Neural progenitor cell (in vitro differentiated cells): ENCODE data around the gene DDN. TPM values are rescaled to one million over a fixed set of nuclear protein-coding genes. Genes with fewer than 3 reads are reported as not detected.

Source experiments
- DNase-seq: peaks from one replicate; pipeline ENCODE4 v3.0.0-alpha.2; 2016; ENCODE audit warnings: low spot score
- H2AFZ ChIP-seq: fragments of 200-600 bp; sonication (generic); replicated peaks from 2 replicates; pipeline ENCODE4 v1.6.1; 2016; ENCODE audit warnings: antibody characterized with exemption
- H3F3A ChIP-seq: fragments of 200-600 bp; sonication (generic); 2 replicates; pipeline ENCODE4 v1.6.1; 2016; ENCODE audit warnings: antibody characterized with exemption, low read depth
- H3K27ac ChIP-seq: fragments of 200-600 bp; sonication (generic); 2 replicates; pipeline ENCODE4 v1.5.1; 2016; ENCODE audit warnings: mild to moderate bottlenecking
- H3K27me3 ChIP-seq: fragments of 200-600 bp; sonication (generic); 2 replicates; pipeline ENCODE4 v1.6.1; 2016; ENCODE audit warnings: mild to moderate bottlenecking, moderate library complexity
- H3K36me3 ChIP-seq: fragments of 200-600 bp; sonication (generic); 2 replicates; pipeline ENCODE4 v1.5.1; 2016
- H3K4me1 ChIP-seq: fragments of 200-600 bp; sonication (generic); 2 replicates; pipeline ENCODE4 v1.6.1; 2016; ENCODE audit warnings: mixed run types
- H3K4me2 ChIP-seq: fragments of 200-600 bp; sonication (generic); 2 replicates; pipeline ENCODE4 v1.6.1; 2016
- H3K4me3 ChIP-seq: fragments of 200-600 bp; sonication (generic); 2 replicates; pipeline ENCODE4 v1.5.1; 2016
- H3K79me2 ChIP-seq: fragments of 200-600 bp; sonication (generic); 2 replicates; pipeline ENCODE4 v1.6.1; 2016; ENCODE audit warnings: low read depth
- H3K9ac ChIP-seq: fragments of 200-600 bp; sonication (generic); 2 replicates; pipeline ENCODE4 v1.6.1; 2016
- H3K9me3 ChIP-seq: fragments of 200-600 bp; sonication (generic); 2 replicates; pipeline ENCODE4 v1.5.1; 2016; ENCODE audit warnings: low read depth
- H4K20me1 ChIP-seq: fragments of 200-600 bp; sonication (generic); 2 replicates; pipeline ENCODE4 v1.6.1; 2016; ENCODE audit warnings: low read depth
- H3K27ac Mint-ChIP-seq: 3 replicates; pipeline ENCODE4 v1.8.0; 2021; ENCODE audit warnings: mixed read lengths
- H3K27me3 Mint-ChIP-seq: 2 replicates; pipeline ENCODE4 v1.8.0; 2022; ENCODE audit warnings: low read depth, mild to moderate bottlenecking, inconsistent platforms, moderate library complexity, mixed read lengths; ENCODE audit not compliant: insufficient read depth
- H3K36me3 Mint-ChIP-seq: 3 replicates; pipeline ENCODE4 v1.8.0; 2021; ENCODE audit warnings: mixed read lengths
- H3K4me1 Mint-ChIP-seq: 3 replicates; pipeline ENCODE4 v1.8.0; 2021; ENCODE audit warnings: mixed read lengths
- H3K4me3 Mint-ChIP-seq: 3 replicates; pipeline ENCODE4 v1.8.0; 2021; ENCODE audit warnings: mild to moderate bottlenecking, moderate library complexity, mixed read lengths
- H3K9me3 Mint-ChIP-seq: 3 replicates; pipeline ENCODE4 v1.8.0; 2020; ENCODE audit warnings: mixed read lengths
- CTCF ChIP-seq: fragments of 200-600 bp; sonication (generic); IDR thresholded peaks from 2 replicates; pipeline ENCODE4 v1.5.1; 2017; ENCODE audit warnings: antibody characterized with exemption, mild to moderate bottlenecking
- EZH2 ChIP-seq: fragments of 200-600 bp; sonication (generic); IDR thresholded peaks from 2 replicates; pipeline ENCODE4 v1.6.1; 2017; ENCODE audit warnings: antibody characterized with exemption, mild to moderate bottlenecking, moderate library complexity
- EZH2phosphoT487 ChIP-seq: fragments of 200-600 bp; sonication (generic); IDR thresholded peaks from 2 replicates; pipeline ENCODE4 v1.6.1; 2017; ENCODE audit warnings: antibody characterized with exemption
- total RNA-seq: library from RNA; depleted of rRNA; stranded (reverse); fragments of >200 nt; gene quantifications from 2 replicates; pipeline ENCODE4 v1.2.3, GENCODE V29; 2015; ENCODE audit warnings: low replicate concordance

Gene DDN
- total RNA-seq, 1 donor from 2014 or later = not detected

DNA sequence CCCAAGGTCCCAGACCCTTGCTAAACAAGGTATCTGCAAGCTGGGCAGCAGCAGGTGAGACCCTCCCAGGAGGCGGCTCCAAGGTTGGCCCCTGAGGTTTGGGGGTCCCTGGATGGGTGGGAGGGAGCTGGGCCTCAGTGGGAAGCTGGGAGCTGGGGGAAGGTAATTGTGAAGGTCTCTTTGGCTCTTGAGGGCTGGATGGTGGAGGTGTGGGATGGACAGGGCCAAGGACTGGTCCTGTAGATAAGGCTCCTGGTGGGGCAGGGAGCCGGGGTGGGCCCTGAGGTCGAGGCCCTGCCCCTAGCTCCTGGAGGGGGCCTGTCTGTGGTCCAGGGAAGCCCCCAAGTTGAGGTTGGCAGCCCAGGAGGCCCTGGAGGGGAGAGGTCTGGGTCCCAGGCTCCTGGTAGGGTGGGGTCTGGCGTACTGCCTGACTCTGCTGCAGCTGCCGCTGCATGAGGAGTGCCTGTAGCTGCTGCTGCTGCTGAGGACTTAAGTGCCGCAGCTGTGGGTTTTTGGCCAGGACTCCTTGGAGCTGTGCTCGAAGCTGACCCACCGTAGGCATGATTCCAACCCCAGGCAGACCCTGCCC lies 32.5 kb upstream of the DDN start:
- Mint-ChIP-seq H3K36me3 (peaks cover 33% of the 10 kb centered on the region), H3K4me3 (no peak overlapping the region), H3K9me3 (no peaks in the 10 kb centered on the region), H3K27ac (no peak overlapping the region), H3K4me1 (no peaks in the 10 kb centered on the region), H3K27me3 (peaks cover 5% of the 10 kb centered on the region)
- Histone ChIP-seq H3K9me3 (no peaks in the 10 kb centered on the region), H3K27ac (no peak overlapping the region), H3K4me1 (no peaks in the 10 kb centered on the region), H3K36me3 (no peaks in the 10 kb centered on the region), H2AFZ (no peak overlapping the region), H3K4me2 (no peak overlapping the region), H4K20me1 (peaks cover 26% of the 10 kb centered on the region), H3K4me3 (no peak overlapping the region), H3K27me3 (no peaks in the 10 kb centered on the region), H3F3A (no peaks in the 10 kb centered on the region), H3K9ac (no peak overlapping the region), H3K79me2 (no peaks in the 10 kb centered on the region)
- DNase-seq = no peak
- no peak for TF ChIP-seq EZH2
- no peak for TF ChIP-seq CTCF
- TF ChIP-seq EZH2phosphoT487 = no peak

DNA sequence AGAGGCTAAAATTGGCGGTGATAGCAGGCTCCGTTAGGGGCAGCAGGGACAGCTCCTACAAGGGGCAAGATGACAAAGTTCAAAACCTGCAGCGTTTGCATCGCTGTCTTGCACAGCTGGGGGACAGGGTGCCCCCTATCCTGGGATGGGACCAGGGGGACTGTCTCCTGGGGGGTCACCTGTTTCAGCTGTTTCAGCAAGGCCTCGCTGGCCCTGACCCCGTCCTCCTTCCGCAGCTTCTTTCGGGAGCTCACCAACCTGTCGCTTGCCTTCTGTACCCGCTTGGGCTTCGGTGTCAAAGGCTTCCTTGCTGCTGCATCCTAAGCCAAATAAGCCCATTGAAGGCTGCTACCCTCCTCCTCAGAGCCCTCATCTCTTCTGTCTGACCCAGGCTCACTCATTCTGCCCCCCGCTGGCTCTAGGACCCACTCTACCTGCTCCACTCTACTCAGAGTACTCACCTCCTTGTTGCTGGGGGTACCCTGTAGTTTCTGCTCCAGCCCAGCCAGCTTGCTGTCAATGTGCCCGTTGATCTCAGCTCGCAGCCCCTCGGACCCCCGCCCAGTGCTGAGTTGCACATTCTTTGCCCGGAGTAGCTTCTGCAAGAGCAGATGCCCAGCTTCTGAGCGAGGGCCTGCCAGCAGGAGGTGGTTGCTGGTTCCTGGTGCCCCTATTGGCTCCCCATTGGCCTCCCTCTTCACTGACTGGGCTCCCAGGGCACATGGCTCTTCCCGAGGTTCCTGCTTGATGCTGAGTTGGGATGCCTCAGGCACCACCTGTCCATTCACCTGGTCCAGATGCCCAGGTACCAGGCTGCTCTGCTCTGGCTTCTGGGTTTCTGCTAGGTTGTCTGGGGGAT lies 31.8 kb upstream of the DDN start:
- Histone ChIP-seq H3K4me1 (no peaks in the 10 kb centered on the region), H3K9ac (no peak overlapping the region), H3K4me3 (no peak overlapping the region), H3F3A (no peaks in the 10 kb centered on the region), H2AFZ (no peak overlapping the region), H3K79me2 (no peaks in the 10 kb centered on the region), H3K27ac (no peak overlapping the region), H3K4me2 (no peak overlapping the region), H3K27me3 (no peaks in the 10 kb centered on the region), H4K20me1 (peaks cover 20% of the 10 kb centered on the region), H3K36me3 (no peaks in the 10 kb centered on the region), H3K9me3 (no peaks in the 10 kb centered on the region)
- TF ChIP-seq EZH2phosphoT487 (no peak), EZH2 (no peak), CTCF (no peak)
- peaks cover 5% of the 10 kb centered on the region for H3K27me3 Mint-ChIP-seq
- no peak overlapping the region for H3K4me3 Mint-ChIP-seq
- no peaks in the 10 kb centered on the region for H3K4me1 Mint-ChIP-seq
- peaks cover 34% of the 10 kb centered on the region for H3K36me3 Mint-ChIP-seq
- no peak overlapping the region for H3K27ac Mint-ChIP-seq
- no peak for DNase-seq
- no peaks in the 10 kb centered on the region for H3K9me3 Mint-ChIP-seq

DNA sequence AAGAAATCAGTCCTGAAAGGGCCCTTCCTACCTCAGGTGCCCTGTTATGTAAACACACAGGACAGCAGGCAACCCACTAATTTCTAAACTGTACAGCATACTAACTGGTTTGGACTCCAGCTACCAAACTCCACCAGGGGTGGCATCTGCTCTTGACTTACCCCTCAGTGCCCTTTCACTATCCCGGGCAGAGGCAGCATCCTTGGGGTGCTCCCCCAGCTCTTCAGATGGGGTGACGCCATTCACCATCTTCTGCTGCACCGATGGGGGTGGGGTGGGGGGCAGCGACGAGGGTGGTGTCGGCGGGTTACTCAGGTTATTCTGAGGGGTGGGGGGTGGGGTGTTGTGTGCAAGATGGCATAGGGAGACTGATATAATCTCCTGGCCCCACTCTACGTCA lies 30.9 kb upstream of the DDN start:
- no peak overlapping the region for H3K4me2 ChIP-seq
- H3K9me3 Mint-ChIP-seq = no peaks in the 10 kb centered on the region
- no peaks in the 10 kb centered on the region for H3K27me3 ChIP-seq
- peaks cover 2% of the 10 kb centered on the region for H3K36me3 ChIP-seq
- H3K79me2 ChIP-seq = no peaks in the 10 kb centered on the region
- peaks cover 4% of the 10 kb centered on the region for H3K27me3 Mint-ChIP-seq
- H3K4me1 Mint-ChIP-seq = no peaks in the 10 kb centered on the region
- DNase-seq = no peak
- H4K20me1 ChIP-seq = peaks cover 12% of the 10 kb centered on the region
- H3K9ac ChIP-seq = no peak overlapping the region
- no peak overlapping the region for H2AFZ ChIP-seq
- no peaks in the 10 kb centered on the region for H3K9me3 ChIP-seq
- no peaks in the 10 kb centered on the region for H3K4me1 ChIP-seq
- H3K4me3 Mint-ChIP-seq = no peak overlapping the region
- no peaks in the 10 kb centered on the region for H3F3A ChIP-seq
- peaks cover 33% of the 10 kb centered on the region for H3K36me3 Mint-ChIP-seq
- no peak overlapping the region for H3K27ac Mint-ChIP-seq
- no peak for TF ChIP-seq CTCF
- no peak for TF ChIP-seq EZH2
- TF ChIP-seq EZH2phosphoT487 = no peak
- H3K4me3 ChIP-seq = no peak overlapping the region
- no peak overlapping the region for H3K27ac ChIP-seq
